SK-N-SH treated with all-trans-retinoic acid at 6 μM for 48 hours (cell line): Measurements from ENCODE around the gene S100A5.
"Not testable (repeated sequence)": the region's sequence is repeated elsewhere in the genome, so short reads cannot be mapped to it uniquely, and the experiment has no call there.

Source experiments
- ATAC-seq: fragments of 200-7000 bp; cut with Tn5 transposase; 3 replicates; pipeline ENCODE4 v1.9.1; 2020; ENCODE audit warnings: mild to moderate bottlenecking, moderate library complexity
- ARNTL ChIP-seq: fragments of 450-650 bp; formaldehyde crosslinking; IDR thresholded peaks from 2 replicates; pipeline ENCODE4 v1.5.0; 2020; ENCODE audit warnings: low read depth, mild to moderate bottlenecking, moderate library complexity, borderline replicate concordance
- BACH2 ChIP-seq: fragments of 250-450 bp; sonication (Bioruptor Pico); IDR thresholded peaks from 2 replicates; pipeline ENCODE4 v1.9.0; 2021; ENCODE audit warnings: mild to moderate bottlenecking, borderline replicate concordance
- CREB5 ChIP-seq: fragments of 250-450 bp; sonication (Bioruptor Pico); IDR thresholded peaks from 2 replicates; pipeline ENCODE4 v1.5.1; 2020; ENCODE audit warnings: low read depth, mild to moderate bottlenecking, moderate library complexity
- CSDC2 ChIP-seq: fragments of 250-450 bp; sonication (Bioruptor Pico); IDR thresholded peaks from 2 replicates; pipeline ENCODE4 v1.5.0; 2020; ENCODE audit warnings: mild to moderate bottlenecking, moderate library complexity
- ESRRG ChIP-seq: fragments of 250-450 bp; sonication (Bioruptor Pico); IDR thresholded peaks from 2 replicates; pipeline ENCODE4 v1.6.1; 2021; ENCODE audit warnings: mild to moderate bottlenecking
- GLIS3 ChIP-seq: fragments of 250-450 bp; sonication (Bioruptor Pico); IDR thresholded peaks from 2 replicates; pipeline ENCODE4 v1.5.0; 2020; ENCODE audit warnings: mild to moderate bottlenecking, moderate library complexity
- ISL1 ChIP-seq: fragments of 250-450 bp; sonication (Bioruptor Pico); IDR thresholded peaks from 2 replicates; pipeline ENCODE4 v2.1.2; 2022; ENCODE audit warnings: mild to moderate bottlenecking, moderate library complexity
- OSR1 ChIP-seq: fragments of 250-450 bp; sonication (Bioruptor Pico); IDR thresholded peaks from 2 replicates; pipeline ENCODE4 v1.8.0; 2022; ENCODE audit warnings: moderate library complexity, mild to moderate bottlenecking, inconsistent platforms
- PATZ1 ChIP-seq: fragments of 250-450 bp; sonication (Bioruptor Pico); IDR thresholded peaks from 2 replicates; pipeline ENCODE4 v1.8.0; 2020; ENCODE audit warnings: mild to moderate bottlenecking, moderate library complexity, borderline replicate concordance
- POU6F1 ChIP-seq: fragments of 250-450 bp; sonication (Bioruptor Pico); IDR thresholded peaks from 2 replicates; pipeline ENCODE4 v1.8.0; 2021; ENCODE audit warnings: low read depth, mild to moderate bottlenecking, moderate library complexity, borderline replicate concordance
- PPARA ChIP-seq: fragments of 250-450 bp; sonication (Bioruptor Pico); IDR thresholded peaks from 2 replicates; pipeline ENCODE4 v1.5.0; 2020; ENCODE audit warnings: mild to moderate bottlenecking, borderline replicate concordance
- SNAI2 ChIP-seq: fragments of 250-450 bp; sonication (Bioruptor Pico); IDR thresholded peaks from 2 replicates; pipeline ENCODE4 v1.5.0; 2020; ENCODE audit warnings: mild to moderate bottlenecking, moderate library complexity
- TCF4 ChIP-seq: fragments of 250-450 bp; sonication (Bioruptor Pico); IDR thresholded peaks from 2 replicates; pipeline ENCODE4 v1.8.0; 2021; ENCODE audit warnings: mild to moderate bottlenecking, moderate library complexity, borderline replicate concordance
- TOX ChIP-seq: fragments of 250-450 bp; sonication (Bioruptor Pico); IDR thresholded peaks from 2 replicates; pipeline ENCODE4 v1.8.0; 2021; ENCODE audit warnings: mild to moderate bottlenecking, moderate library complexity, borderline replicate concordance
- ZC3H10 ChIP-seq: fragments of 250-450 bp; sonication (Bioruptor Pico); IDR thresholded peaks from 2 replicates; pipeline ENCODE4 v1.5.1; 2021; ENCODE audit warnings: mild to moderate bottlenecking, moderate library complexity
- ZFP3 ChIP-seq: fragments of 250-450 bp; sonication (Bioruptor Pico); IDR thresholded peaks from 2 replicates; pipeline ENCODE4 v1.5.0; 2020; ENCODE audit warnings: mild to moderate bottlenecking, moderate library complexity
- ZFP30 ChIP-seq: fragments of 450-650 bp; formaldehyde crosslinking; IDR thresholded peaks from 2 replicates; pipeline ENCODE4 v1.5.0; 2022; ENCODE audit warnings: mild to moderate bottlenecking, moderate library complexity
- ZNF565 ChIP-seq: fragments of 450-650 bp; formaldehyde crosslinking; conservative IDR thresholded peaks from 2 replicates; pipeline ENCODE4 v1.5.0; 2020; ENCODE audit warnings: low read depth, mild to moderate bottlenecking, moderate library complexity
- ZNF70 ChIP-seq: fragments of 450-650 bp; formaldehyde crosslinking; IDR thresholded peaks from 2 replicates; pipeline ENCODE4 v1.5.0; 2020; ENCODE audit warnings: mild to moderate bottlenecking, moderate library complexity
- ZNF8 ChIP-seq: fragments of 450-650 bp; formaldehyde crosslinking; IDR thresholded peaks from 2 replicates; pipeline ENCODE4 v1.5.0; 2020; ENCODE audit warnings: mild to moderate bottlenecking, moderate library complexity

Gene S100A5

DNA sequence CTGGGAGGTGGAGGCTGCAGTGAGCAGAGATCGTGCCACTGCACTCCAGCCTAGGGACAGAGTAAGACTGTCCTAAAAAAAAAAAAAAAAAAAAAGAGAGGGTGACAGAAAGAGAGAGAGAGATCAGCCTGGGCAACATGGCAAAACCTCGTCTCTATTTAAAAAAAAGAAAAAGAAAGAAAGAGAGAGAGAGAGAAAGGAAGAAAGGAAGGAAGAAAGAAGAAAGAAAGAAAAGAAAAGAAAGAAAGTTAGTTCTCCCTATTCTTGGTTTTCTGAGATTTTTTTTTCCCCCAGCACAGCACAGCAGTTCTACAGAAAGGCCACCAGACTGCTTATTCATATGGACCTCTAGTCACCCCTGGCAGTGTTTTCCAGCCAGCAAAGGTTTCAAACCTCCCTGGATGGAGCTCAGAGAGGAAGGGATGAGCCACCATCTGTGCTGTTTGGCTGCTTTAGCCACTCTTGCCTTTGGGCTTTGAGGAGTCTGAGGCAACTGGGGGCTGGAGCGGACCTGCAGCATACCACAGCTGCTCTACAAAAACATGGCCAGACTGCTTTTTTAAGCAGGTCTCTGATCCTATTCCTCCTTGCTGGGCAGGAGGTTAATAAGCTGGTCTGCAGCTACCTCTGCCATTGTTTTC is 15.5 kb downstream of the S100A5 start:
- ATAC-seq = peak; percentile 68
- TF ChIP-seq TOX (CRISPR knock-in tag) = no peak

DNA sequence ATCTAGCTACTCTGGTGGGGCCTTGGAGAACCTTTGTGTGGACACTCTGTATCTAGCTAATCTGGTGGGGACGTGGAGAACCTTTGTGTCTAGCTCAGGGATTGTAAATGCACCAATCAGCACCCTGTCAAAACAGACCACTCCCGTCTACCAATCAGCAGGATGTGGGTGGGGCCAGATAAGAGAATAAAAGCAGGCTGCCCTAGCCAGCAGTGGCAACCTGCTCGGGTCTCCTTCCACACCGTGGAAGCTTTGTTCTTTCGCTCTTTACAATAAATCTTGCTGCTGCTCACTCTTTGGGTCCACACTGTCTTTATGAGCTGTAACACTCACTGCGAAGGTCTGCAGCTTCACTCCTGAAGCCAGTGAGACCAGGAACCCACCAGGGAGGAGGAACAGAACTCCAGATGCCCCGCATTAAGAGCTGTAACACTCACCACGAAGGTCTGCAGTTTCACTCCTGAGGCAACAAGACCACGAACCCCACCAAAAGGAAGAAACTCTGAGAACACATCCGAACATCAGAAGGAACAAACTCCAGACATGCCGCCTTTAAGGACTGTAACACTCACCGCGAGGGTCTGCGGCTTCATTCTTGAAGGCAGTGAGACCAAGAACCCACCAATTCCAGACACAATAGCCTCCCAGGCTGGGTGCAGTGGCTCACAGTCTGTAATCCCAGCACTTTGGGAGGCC is 18.2 kb downstream of the S100A5 start:
- not testable (repeated sequence) for ATAC-seq

GRCh38 chr1:153521808-153522207 is 18.9 kb downstream of the S100A5 start:
- not testable (repeated sequence) for ATAC-seq

GRCh38 chr1:153520818-153521476 is 19.8 kb downstream of the S100A5 start:
- TF ChIP-seq ESRRG (CRISPR knock-in tag) (no peak), TCF4 (CRISPR knock-in tag) (no peak), BACH2 (CRISPR knock-in tag) (no peak), PPARA (CRISPR knock-in tag) (no peak), ZFP3 (CRISPR knock-in tag) (no peak), ZNF565 (CRISPR knock-in tag) (no peak), PATZ1 (CRISPR knock-in tag) (no peak), ZNF70 (CRISPR knock-in tag) (no peak), ZFP30 (no peak), POU6F1 (CRISPR knock-in tag) (no peak), SNAI2 (CRISPR knock-in tag) (no peak), GLIS3 (CRISPR knock-in tag) (no peak), TOX (CRISPR knock-in tag) (no peak), ZNF8 (CRISPR knock-in tag) (no peak), CREB5 (CRISPR knock-in tag) (no peak), ARNTL (CRISPR knock-in tag) (no peak), OSR1 (CRISPR knock-in tag) (no peak), CSDC2 (CRISPR knock-in tag) (no peak)
- TF ChIP-seq, all 23 proteins: peak for 0
- ATAC-seq = peak; percentile 34

- not testable (repeated sequence) for ATAC-seq
These were observed 20.5 kb downstream of the S100A5 start for GRCh38 chr1:153520137-153520691.

GRCh38 chr1:153519242-153519641 is 21.5 kb downstream of the S100A5 start:
- no peak for ATAC-seq

More at GRCh38 chr1:153519242-153519641, 21.5 kb downstream of the S100A5 start:
- TF ChIP-seq GLIS3 (CRISPR knock-in tag) (no peak), CREB5 (CRISPR knock-in tag) (no peak), ZFP3 (CRISPR knock-in tag) (no peak), CSDC2 (CRISPR knock-in tag) (no peak), ZFP30 (no peak), PPARA (CRISPR knock-in tag) (no peak), ESRRG (CRISPR knock-in tag) (no peak), ZC3H10 (no peak), SNAI2 (CRISPR knock-in tag) (no peak), ISL1 (CRISPR knock-in tag) (no peak)
